RWPE2 (cell line): Measurements from ENCODE around the gene LIN7B.

Source experiments
- ATAC-seq: fragments of 200-7000 bp; cut with Tn5 transposase; 3 replicates; pipeline ENCODE4 v1.9.1; 2021; ENCODE audit warnings: low read depth
- DNase-seq: peaks from one replicate; pipeline ENCODE4 v3.0.0-alpha.2; 2020; ENCODE audit warnings: low spot score
- H3K27ac ChIP-seq: fragments of 450-650 bp; 2 replicates; pipeline ENCODE4 v1.5.1; 2017; ENCODE audit warnings: mild to moderate bottlenecking; ENCODE audit not compliant: poor library complexity, severe bottlenecking
- H3K27me3 ChIP-seq: fragments of 250-450 bp; sonication (Bioruptor Pico); 2 replicates; pipeline ENCODE4 v1.5.1; 2021; ENCODE audit warnings: mild to moderate bottlenecking, moderate library complexity; ENCODE audit not compliant: insufficient read depth, poor library complexity, severe bottlenecking
- H3K36me3 ChIP-seq: fragments of 250-450 bp; sonication (Bioruptor Pico); 2 replicates; pipeline ENCODE4 v1.5.1; 2020; ENCODE audit warnings: low read depth, mild to moderate bottlenecking, moderate library complexity
- H3K4me1 ChIP-seq: fragments of 250-450 bp; sonication (Bioruptor Pico); 2 replicates; pipeline ENCODE4 v1.5.1; 2021; ENCODE audit warnings: mild to moderate bottlenecking, moderate library complexity; ENCODE audit not compliant: insufficient read depth, poor library complexity, severe bottlenecking
- H3K4me3 ChIP-seq: fragments of 250-450 bp; sonication (Bioruptor Pico); 2 replicates; pipeline ENCODE4 v1.5.1; 2021; ENCODE audit warnings: mild to moderate bottlenecking, moderate library complexity; ENCODE audit not compliant: severe bottlenecking
- H3K9me3 ChIP-seq: fragments of 250-450 bp; sonication (Bioruptor Pico); 2 replicates; pipeline ENCODE4 v1.5.1; 2021; ENCODE audit warnings: mild to moderate bottlenecking, moderate library complexity; ENCODE audit not compliant: severe bottlenecking
- CTCF ChIP-seq: fragments of 450-650 bp; IDR thresholded peaks from one replicate; pipeline ENCODE4 v1.5.1; 2017; ENCODE audit warnings: mild to moderate bottlenecking, moderate library complexity; ENCODE audit not compliant: poor library complexity, severe bottlenecking

Gene LIN7B

GRCh38 chr19:49101160-49101559 lies 13.0 kb upstream of the LIN7B start:
- no peak overlapping the region for H3K27ac ChIP-seq

GRCh38 chr19:49102303-49102702 lies 11.9 kb upstream of the LIN7B start:
- Histone ChIP-seq H3K4me1 (peaks cover 4% of the 10 kb centered on the region), H3K27me3 (no peaks in the 10 kb centered on the region), H3K36me3 (peaks cover 87% of the 10 kb centered on the region), H3K4me3 (no peak overlapping the region), H3K9me3 (no peaks in the 10 kb centered on the region), H3K27ac (no peak overlapping the region)
- ATAC-seq: no peak
- no peak for TF ChIP-seq CTCF
- no peak for DNase-seq

More at GRCh38 chr19:49101160-49101559, 13.0 kb upstream of the LIN7B start:
- peaks cover 87% of the 10 kb centered on the region for H3K36me3 ChIP-seq
- no peaks in the 10 kb centered on the region for H3K9me3 ChIP-seq
- DNase-seq: no peak
- H3K27me3 ChIP-seq: no peaks in the 10 kb centered on the region
- no peak overlapping the region for H3K4me3 ChIP-seq
- TF ChIP-seq CTCF: no peak
- ATAC-seq: no peak
- peaks cover 7% of the 10 kb centered on the region for H3K4me1 ChIP-seq

GRCh38 chr19:49103331-49104085 lies 10.7 kb upstream of the LIN7B start:
- H3K4me3 ChIP-seq: no peak overlapping the region
- peaks cover 86% of the 10 kb centered on the region for H3K36me3 ChIP-seq
- no peak overlapping the region for H3K27ac ChIP-seq
- no peaks in the 10 kb centered on the region for H3K9me3 ChIP-seq
- no peak for TF ChIP-seq CTCF
- H3K27me3 ChIP-seq: no peaks in the 10 kb centered on the region
- ATAC-seq (no peak), DNase-seq (no peak)
- H3K4me1 ChIP-seq: no peaks in the 10 kb centered on the region

GRCh38 chr19:49104229-49104864 lies 9.8 kb upstream of the LIN7B start:
- TF ChIP-seq CTCF: no peak
- H3K27me3 ChIP-seq: no peaks in the 10 kb centered on the region
- H3K27ac ChIP-seq: no peak overlapping the region
- no peaks in the 10 kb centered on the region for H3K4me1 ChIP-seq
- peaks cover 86% of the 10 kb centered on the region for H3K36me3 ChIP-seq
- no peak overlapping the region for H3K4me3 ChIP-seq
- ATAC-seq (no peak), DNase-seq (no peak)
- no peaks in the 10 kb centered on the region for H3K9me3 ChIP-seq
